Gastroesophageal sphincter (tissue), 4 donors: ENCODE data around the gene SMURF1. TPM values are rescaled to one million over a fixed set of nuclear protein-coding genes. Genes with fewer than 3 reads are reported as not detected.
"Not testable (repeated sequence)": the region's sequence is repeated elsewhere in the genome, so short reads cannot be mapped to it uniquely, and the experiment has no call there.

Experiments used
- ATAC-seq: fragments of 150-250 bp; one replicate; pipeline ENCODE4 v1.9.1; 2016; ENCODE audit warnings: mild to moderate bottlenecking, moderate library complexity
- H3K27ac ChIP-seq, 4 donors: fragments of 200-600 bp; sonication (generic) in 3 of 4; 1 replicate in 3 of 4; 2 replicates in 1 of 4; pipeline ENCODE4 v1.5.1; 2016 to 2019
- H3K27me3 ChIP-seq: fragments of 200-600 bp; sonication (generic); one replicate; pipeline ENCODE4 v1.5.1; 2019
- H3K36me3 ChIP-seq, 2 donors: fragments of 200-600 bp; sonication (generic); one replicate each; pipeline ENCODE4 v1.5.1; 2019; ENCODE audit warnings: control low read depth in 1 of 2
- H3K4me1 ChIP-seq, 3 donors: fragments of 200-600 bp; sonication (generic); 1 replicate in 2 of 3; 2 replicates in 1 of 3; pipeline ENCODE4 v1.5.1; 2016 to 2019; ENCODE audit warnings: control low read depth in 2 of 3
- H3K4me3 ChIP-seq, 2 donors: fragments of 200-600 bp; sonication (generic); one replicate each; pipeline ENCODE4 v1.5.1; 2019; ENCODE audit warnings: mild to moderate bottlenecking in 1 of 2, moderate library complexity in 1 of 2
- H3K9me3 ChIP-seq, 3 donors: fragments of 200-600 bp; sonication (generic); one replicate each; pipeline ENCODE4 v1.5.1; 2017 to 2019; ENCODE audit warnings: control low read depth in 2 of 3
- EP300 ChIP-seq: sonication (generic); formaldehyde crosslinking; IDR thresholded peaks from one replicate; pipeline ENCODE4 v1.6.1; 2017; ENCODE audit warnings: antibody characterized with exemption, mild to moderate bottlenecking
- POLR2A ChIP-seq, 2 donors: fragments of 450-650 bp; IDR thresholded peaks; one replicate each; pipeline ENCODE4 v1.6.1; 2017; ENCODE audit warnings: antibody characterized with exemption in 2 of 2, mild to moderate bottlenecking in 2 of 2, moderate library complexity in 1 of 2
- POLR2AphosphoS5 ChIP-seq: sonication (generic); formaldehyde crosslinking; IDR thresholded peaks from one replicate; pipeline ENCODE4 v1.6.1; 2017; ENCODE audit warnings: antibody characterized with exemption
- WGBS, 2 donors: methylation state at CpG; one replicate each; pipeline ENCODE4 v1.1.5; 2018; ENCODE audit warnings: low coverage in 1 of 2; 5-methylcytosine and 5-hydroxymethylcytosine counted together
- total RNA-seq, 4 donors: library from RNA; depleted of rRNA; stranded (reverse); fragments of >200 nt; gene quantifications; one replicate each; pipeline ENCODE4 v1.1.0, GENCODE V29; 2016
- TF ChIP-seq, protein P1 (sequence below), 4 experiments: fragments of 200-600 bp in 2 of 4; fragments of 450-650 bp in 2 of 4; sonication (generic) in 1 of 4; IDR thresholded peaks; one replicate each; pipeline ENCODE4 v1.5.1; 2017 to 2019; ENCODE audit warnings: antibody characterized with exemption in 4 of 4, mild to moderate bottlenecking in 2 of 4, moderate library complexity in 2 of 4

The SMURF1 gene
- total RNA-seq, 4 donors from 2014 or later = 20.1 to 26.2 (median 21.9) TPM

DNA sequence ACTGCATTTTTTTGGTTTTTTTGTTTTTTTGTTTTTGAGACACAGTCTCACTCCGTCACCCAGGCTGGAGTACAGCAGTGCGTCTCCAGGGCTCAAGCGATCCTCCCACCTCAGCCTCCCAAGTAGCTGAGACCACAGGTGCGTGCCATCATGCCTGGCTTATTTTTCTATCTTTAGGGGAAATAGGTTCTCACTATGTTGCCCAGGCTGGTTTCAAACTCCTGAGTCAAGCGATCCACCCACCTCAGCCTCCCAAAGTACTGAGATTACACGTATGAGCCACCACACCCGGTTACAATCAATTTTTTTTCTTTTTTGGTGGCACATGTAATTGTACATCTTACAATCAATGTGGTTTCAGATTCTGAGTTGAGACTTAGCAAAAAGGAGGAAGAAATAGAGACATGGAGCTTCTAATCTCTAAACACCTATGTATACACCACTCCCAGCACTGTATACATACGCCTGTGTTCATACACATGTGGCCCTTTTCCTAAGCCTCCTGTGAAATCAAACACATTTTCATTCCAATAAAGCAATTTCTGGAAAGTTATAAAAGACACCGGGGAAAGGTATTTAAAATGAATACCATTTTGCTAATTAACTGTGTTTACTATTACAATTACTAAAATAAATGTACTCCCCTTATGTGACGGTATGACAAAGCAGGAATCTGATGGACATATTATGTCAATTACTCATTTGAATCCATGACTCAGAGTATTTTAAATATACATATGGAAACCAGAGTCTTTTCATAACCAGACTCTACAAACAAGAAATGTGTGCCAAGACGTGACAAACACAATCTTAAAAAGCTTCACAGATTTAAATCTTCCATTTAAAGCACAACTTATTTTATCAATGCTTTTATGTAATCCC is 40.9 kb downstream of the SMURF1 start:
- no peak overlapping the region for H3K4me3 ChIP-seq
- H3K27me3 ChIP-seq = no peaks in the 10 kb centered on the region
- peaks cover 9 to 41% (median 10%) of the 10 kb centered on the region in 3 donors for H3K4me1 ChIP-seq
- WGBS, 2 donors = 87 to 90% methylated on average over 7 to 11 of the region's 11 CpGs
- no peaks in the 10 kb centered on the region for H3K9me3 ChIP-seq
- H3K36me3 ChIP-seq = no peaks in the 10 kb centered on the region
- ATAC-seq = no peak
- no peak overlapping the region for H3K27ac ChIP-seq
- no peak for TF ChIP-seq POLR2AphosphoS5
- no peak for TF ChIP-seq EP300
- TF ChIP-seq POLR2A (IDR thresholded peaks at IDR 0.05) = no peak

DNA sequence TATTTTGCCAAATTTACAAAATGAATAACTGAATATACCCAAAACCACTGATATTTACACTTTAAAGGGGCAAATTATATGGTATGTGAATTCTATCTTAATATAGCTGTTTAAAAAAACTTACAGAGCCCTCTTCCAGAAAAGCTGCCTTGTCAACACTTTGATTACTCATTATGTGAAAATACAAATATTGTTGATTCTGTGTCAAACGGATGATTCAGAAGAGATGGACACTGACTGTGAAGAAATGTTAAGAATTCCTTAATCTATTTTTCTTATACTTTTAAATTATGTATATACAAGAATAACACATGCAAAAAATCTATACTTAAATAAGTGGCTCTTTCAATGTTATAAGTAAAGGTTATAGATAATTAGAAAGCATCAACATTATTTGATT is 41.5 kb downstream of the SMURF1 start:
- WGBS, 2 donors = 67 to 83% methylated on average over 1 of the region's 1 CpG
- Histone ChIP-seq H3K4me3 (no peak overlapping the region), H3K27me3 (no peaks in the 10 kb centered on the region), H3K27ac (no peak overlapping the region), H3K9me3 (no peaks in the 10 kb centered on the region), H3K36me3 (no peaks in the 10 kb centered on the region), H3K4me1 (peaks cover 9 to 35% (median 10%) of the 10 kb centered on the region in 3 donors)
- TF ChIP-seq POLR2A (IDR thresholded peaks at IDR 0.05) = no peak
- TF ChIP-seq EP300 = no peak
- TF ChIP-seq POLR2AphosphoS5 = no peak
- TF ChIP-seq, protein P1, sequence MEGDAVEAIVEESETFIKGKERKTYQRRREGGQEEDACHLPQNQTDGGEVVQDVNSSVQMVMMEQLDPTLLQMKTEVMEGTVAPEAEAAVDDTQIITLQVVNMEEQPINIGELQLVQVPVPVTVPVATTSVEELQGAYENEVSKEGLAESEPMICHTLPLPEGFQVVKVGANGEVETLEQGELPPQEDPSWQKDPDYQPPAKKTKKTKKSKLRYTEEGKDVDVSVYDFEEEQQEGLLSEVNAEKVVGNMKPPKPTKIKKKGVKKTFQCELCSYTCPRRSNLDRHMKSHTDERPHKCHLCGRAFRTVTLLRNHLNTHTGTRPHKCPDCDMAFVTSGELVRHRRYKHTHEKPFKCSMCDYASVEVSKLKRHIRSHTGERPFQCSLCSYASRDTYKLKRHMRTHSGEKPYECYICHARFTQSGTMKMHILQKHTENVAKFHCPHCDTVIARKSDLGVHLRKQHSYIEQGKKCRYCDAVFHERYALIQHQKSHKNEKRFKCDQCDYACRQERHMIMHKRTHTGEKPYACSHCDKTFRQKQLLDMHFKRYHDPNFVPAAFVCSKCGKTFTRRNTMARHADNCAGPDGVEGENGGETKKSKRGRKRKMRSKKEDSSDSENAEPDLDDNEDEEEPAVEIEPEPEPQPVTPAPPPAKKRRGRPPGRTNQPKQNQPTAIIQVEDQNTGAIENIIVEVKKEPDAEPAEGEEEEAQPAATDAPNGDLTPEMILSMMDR (IDR thresholded peaks at IDR 0.05) = no peak
- ATAC-seq = no peak

DNA sequence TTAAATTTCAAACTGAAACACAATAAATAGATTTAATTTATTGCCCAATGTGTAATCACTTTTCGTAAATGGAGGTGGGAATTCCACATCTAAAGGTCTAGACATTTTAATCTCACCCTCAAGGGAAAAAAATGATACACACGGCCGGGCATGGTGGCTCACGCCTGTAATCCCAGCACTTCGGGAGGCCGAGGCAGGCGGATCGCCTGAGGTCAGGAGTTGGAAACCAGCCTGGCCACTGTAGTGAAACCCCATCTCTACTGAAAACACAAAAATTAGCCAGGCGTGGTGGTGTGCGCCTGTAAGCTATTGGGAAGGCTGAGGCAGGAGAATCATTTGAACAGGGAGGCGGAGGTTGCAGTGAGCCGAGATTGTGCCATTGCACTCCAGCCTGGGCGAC is 42.4 kb downstream of the SMURF1 start:
- not testable (repeated sequence) for H3K27me3 ChIP-seq, H3K4me3 ChIP-seq, H3K27ac ChIP-seq, H3K9me3 ChIP-seq, H3K36me3 ChIP-seq, ATAC-seq
- peaks cover 6 to 31% (median 8%) of the 10 kb centered on the region in 3 donors for H3K4me1 ChIP-seq
- 67 to 89% methylated on average over 5 to 13 of the region's 13 CpGs for WGBS, 2 donors

DNA sequence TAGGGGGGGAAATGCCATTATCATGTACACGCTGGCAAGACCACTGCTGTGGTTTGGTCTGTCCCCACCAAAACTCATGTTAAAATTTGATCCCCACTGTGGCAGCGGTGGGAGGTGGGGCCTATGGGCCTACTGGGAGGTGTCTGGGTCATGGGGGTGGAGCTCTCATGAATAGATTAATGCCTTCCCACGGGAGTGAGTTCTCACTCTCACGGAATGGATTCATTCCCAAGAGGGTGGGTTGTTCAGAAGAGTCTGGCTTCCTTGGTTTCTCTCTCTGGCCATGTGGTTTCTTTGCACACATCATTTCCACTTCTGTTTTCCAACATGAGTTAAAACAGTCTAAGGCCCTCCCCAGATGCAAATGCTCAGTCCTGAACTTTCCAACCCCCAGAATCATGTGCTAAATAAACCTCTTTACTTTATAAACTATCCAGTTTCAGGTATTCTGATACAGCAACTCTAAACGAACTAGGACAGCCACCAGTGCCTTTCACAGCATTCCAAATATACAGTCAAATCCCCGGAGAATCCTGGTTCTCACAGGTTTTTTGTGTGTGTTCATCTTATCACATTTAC is 44.3 kb downstream of the SMURF1 start:
- Histone ChIP-seq H3K9me3 (no peaks in the 10 kb centered on the region), H3K27me3 (no peaks in the 10 kb centered on the region), H3K27ac (peak overlapping the region in 3 of 4 donors; percentile 11 to 57 (median 53)), H3K4me3 (no peak overlapping the region), H3K4me1 (peaks cover 0 to 32% (median 3%) of the 10 kb centered on the region in 3 donors), H3K36me3 (no peaks in the 10 kb centered on the region)
- TF ChIP-seq, protein P1 (IDR thresholded peaks at IDR 0.05) = no peak
- TF ChIP-seq POLR2A (IDR thresholded peaks at IDR 0.05) = no peak
- TF ChIP-seq EP300 = no peak
- no peak for TF ChIP-seq POLR2AphosphoS5
- 83 to 86% methylated on average over 2 of the region's 6 CpGs for WGBS, 2 donors
- ATAC-seq = no peak

DNA sequence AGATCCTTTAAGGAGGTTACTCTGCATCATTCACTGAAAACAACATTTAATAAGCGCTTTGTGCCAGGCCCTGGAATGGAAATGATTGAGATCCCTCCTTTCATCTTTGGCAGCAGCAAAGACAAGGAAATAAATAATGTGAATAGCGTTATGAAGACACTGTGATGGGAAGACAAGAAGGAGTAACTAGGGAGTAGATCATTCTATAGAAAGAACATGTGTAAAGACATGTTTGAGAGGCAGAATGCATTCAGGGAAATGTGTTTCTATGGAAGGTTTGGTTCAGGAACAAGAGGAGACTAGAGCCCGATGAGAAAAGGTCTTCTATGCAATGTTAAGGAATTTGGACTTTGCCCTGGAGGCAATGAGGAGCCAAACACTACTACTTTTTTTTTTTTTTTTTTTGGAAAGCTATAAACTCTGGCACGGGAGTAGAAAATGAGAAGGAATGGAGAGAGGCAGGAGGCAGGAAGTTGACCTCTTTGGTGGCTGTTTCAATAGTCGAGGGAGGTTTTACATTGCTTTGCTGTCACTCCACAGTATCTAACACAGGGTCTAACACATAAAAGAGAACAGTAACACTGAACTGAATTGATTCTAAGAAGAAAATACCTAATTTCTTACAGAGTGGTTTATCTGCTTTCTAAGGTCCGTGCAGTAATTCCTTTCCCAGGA is 44.9 kb downstream of the SMURF1 start:
- TF ChIP-seq EP300 = no peak
- no peak for TF ChIP-seq POLR2AphosphoS5
- no peak for TF ChIP-seq POLR2A (IDR thresholded peaks at IDR 0.05)
- TF ChIP-seq, protein P1 (IDR thresholded peaks at IDR 0.05) = no peak
- H3K9me3 ChIP-seq = no peaks in the 10 kb centered on the region
- H3K4me3 ChIP-seq = no peak overlapping the region
- H3K27ac ChIP-seq = peak overlapping the region in 3 of 4 donors; percentile 32 to 57 (median 53)
- H3K27me3 ChIP-seq = no peaks in the 10 kb centered on the region
- 48 to 62% methylated on average over 6 of the region's 6 CpGs for WGBS, 2 donors
- H3K4me1 ChIP-seq = peaks cover 0 to 38% (median 5%) of the 10 kb centered on the region in 3 donors
- no peaks in the 10 kb centered on the region for H3K36me3 ChIP-seq
- ATAC-seq = no peak
